Stomach (tissue), 4 donors: ENCODE measurements around the gene F7.

Experiments
- EP300 ChIP-seq: sonication (generic); formaldehyde crosslinking; IDR thresholded peaks from one replicate; pipeline ENCODE4 v1.6.1; 2017; ENCODE audit warnings: antibody characterized with exemption
- POLR2A ChIP-seq, 4 donors: fragments of 450-650 bp; IDR thresholded peaks; one replicate each; pipeline ENCODE4 v1.6.1; 2016; ENCODE audit warnings: antibody characterized with exemption in 4 of 4, control low read depth in 2 of 4, mild to moderate bottlenecking in 1 of 4, moderate library complexity in 1 of 4
- POLR2AphosphoS5 ChIP-seq, 3 donors: sonication (generic); formaldehyde crosslinking; IDR thresholded peaks; one replicate each; pipeline ENCODE4 v1.6.1; 2016; ENCODE audit warnings: antibody characterized with exemption in 3 of 3
- TF ChIP-seq, protein P1 (sequence below), 7 experiments: fragments of 450-650 bp in 4 of 7; fragments of 200-600 bp in 3 of 7; sonication (generic) in 3 of 7; IDR thresholded peaks; one replicate each; pipeline ENCODE4 v1.5.1; 2016 to 2019; ENCODE audit warnings: antibody characterized with exemption in 7 of 7, control low read depth in 2 of 7, mild to moderate bottlenecking in 1 of 7

GRCh38 chr13:113105921-113106452, 396 bp downstream of the F7 start:
- TF ChIP-seq POLR2A (IDR thresholded peaks at IDR 0.05) (no peak), POLR2AphosphoS5 (IDR thresholded peaks at IDR 0.05) (no peak), EP300 (no peak)
- TF ChIP-seq, protein P1, sequence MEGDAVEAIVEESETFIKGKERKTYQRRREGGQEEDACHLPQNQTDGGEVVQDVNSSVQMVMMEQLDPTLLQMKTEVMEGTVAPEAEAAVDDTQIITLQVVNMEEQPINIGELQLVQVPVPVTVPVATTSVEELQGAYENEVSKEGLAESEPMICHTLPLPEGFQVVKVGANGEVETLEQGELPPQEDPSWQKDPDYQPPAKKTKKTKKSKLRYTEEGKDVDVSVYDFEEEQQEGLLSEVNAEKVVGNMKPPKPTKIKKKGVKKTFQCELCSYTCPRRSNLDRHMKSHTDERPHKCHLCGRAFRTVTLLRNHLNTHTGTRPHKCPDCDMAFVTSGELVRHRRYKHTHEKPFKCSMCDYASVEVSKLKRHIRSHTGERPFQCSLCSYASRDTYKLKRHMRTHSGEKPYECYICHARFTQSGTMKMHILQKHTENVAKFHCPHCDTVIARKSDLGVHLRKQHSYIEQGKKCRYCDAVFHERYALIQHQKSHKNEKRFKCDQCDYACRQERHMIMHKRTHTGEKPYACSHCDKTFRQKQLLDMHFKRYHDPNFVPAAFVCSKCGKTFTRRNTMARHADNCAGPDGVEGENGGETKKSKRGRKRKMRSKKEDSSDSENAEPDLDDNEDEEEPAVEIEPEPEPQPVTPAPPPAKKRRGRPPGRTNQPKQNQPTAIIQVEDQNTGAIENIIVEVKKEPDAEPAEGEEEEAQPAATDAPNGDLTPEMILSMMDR (IDR thresholded peaks at IDR 0.05) = no peak
